Left ventricle myocardium inferior (tissue), 1 donor: ENCODE results near the gene NR3C2. TPM values are rescaled to one million over a fixed set of nuclear protein-coding genes. Genes with fewer than 3 reads are reported as not detected.

Experiments
- DNase-seq: peaks from one replicate; pipeline ENCODE4 v3.0.0-alpha.2; 2020
- H3K27ac ChIP-seq: fragments of 200-600 bp; replicated peaks from 2 replicates; pipeline ENCODE4 v1.8.0; 2021
- H3K27me3 ChIP-seq: fragments of 200-600 bp; 2 replicates; pipeline ENCODE4 v1.8.0; 2021; ENCODE audit warnings: low read depth
- H3K36me3 ChIP-seq: fragments of 200-600 bp; 2 replicates; pipeline ENCODE4 v1.8.0; 2021
- H3K4me1 ChIP-seq: fragments of 200-600 bp; 2 replicates; pipeline ENCODE4 v1.8.0; 2021
- H3K4me3 ChIP-seq: fragments of 200-600 bp; 2 replicates; pipeline ENCODE4 v1.8.0; 2021; ENCODE audit warnings: mild to moderate bottlenecking, moderate library complexity
- H3K9me3 ChIP-seq: fragments of 200-600 bp; replicated peaks from 2 replicates; pipeline ENCODE4 v1.8.0; 2021
- intact Hi-C: fragments of 100-400 bp; cut with micrococcal nuclease; formaldehyde crosslinking; loops from one replicate; pipeline ENCODE4 v1.11.0; 2022
- total RNA-seq: library from RNA; stranded (reverse); fragmentation: NEBNext Ultra II Directional; extraction: Animal tissue kit (Norgen Biotek cat#: 25700); gene quantifications from one replicate; pipeline ENCODE4 v1.2.1, GENCODE V29; 2021
- TF ChIP-seq, protein P1 (sequence below): fragments of 200-600 bp; IDR thresholded peaks from 2 replicates; pipeline ENCODE4 v1.8.0; 2021; ENCODE audit warnings: antibody characterized with exemption, mild to moderate bottlenecking, borderline replicate concordance
- donor health status: DM: no; HTN: yes; CAD: no; lungs with severe emphysema.

The NR3C2 gene
- total RNA-seq, 1 donor from 2014 or later = 23.9 TPM

DNA sequence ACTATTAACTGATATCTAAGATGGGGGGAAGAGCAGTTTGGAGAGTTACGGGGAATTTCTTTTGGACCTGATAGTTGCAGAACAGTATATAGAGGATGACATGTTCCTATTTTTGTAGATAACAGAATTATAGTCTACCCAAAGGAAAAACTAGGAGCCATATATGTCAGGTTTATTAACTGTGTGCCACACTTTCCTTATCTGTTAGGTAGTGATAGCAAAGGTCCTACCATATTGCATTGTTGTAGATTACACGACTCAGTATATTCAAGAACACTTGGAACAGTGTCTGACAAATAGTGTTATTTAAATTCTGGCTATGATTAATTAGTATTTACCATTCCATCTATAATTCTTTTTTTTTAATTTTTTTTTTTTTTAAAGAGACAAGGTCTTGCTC, 175.3 kb downstream of the NR3C2 start:
- Histone ChIP-seq H3K4me1 (peaks cover 23% of the 10 kb centered on the region), H3K27me3 (no peaks in the 10 kb centered on the region), H3K4me3 (no peak overlapping the region), H3K27ac (no peak overlapping the region), H3K36me3 (no peaks in the 10 kb centered on the region), H3K9me3 (no peaks in the 10 kb centered on the region)
- intact Hi-C loops = no loop called here
- DNase-seq = no peak
- TF ChIP-seq, protein P1, sequence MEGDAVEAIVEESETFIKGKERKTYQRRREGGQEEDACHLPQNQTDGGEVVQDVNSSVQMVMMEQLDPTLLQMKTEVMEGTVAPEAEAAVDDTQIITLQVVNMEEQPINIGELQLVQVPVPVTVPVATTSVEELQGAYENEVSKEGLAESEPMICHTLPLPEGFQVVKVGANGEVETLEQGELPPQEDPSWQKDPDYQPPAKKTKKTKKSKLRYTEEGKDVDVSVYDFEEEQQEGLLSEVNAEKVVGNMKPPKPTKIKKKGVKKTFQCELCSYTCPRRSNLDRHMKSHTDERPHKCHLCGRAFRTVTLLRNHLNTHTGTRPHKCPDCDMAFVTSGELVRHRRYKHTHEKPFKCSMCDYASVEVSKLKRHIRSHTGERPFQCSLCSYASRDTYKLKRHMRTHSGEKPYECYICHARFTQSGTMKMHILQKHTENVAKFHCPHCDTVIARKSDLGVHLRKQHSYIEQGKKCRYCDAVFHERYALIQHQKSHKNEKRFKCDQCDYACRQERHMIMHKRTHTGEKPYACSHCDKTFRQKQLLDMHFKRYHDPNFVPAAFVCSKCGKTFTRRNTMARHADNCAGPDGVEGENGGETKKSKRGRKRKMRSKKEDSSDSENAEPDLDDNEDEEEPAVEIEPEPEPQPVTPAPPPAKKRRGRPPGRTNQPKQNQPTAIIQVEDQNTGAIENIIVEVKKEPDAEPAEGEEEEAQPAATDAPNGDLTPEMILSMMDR = no peak

DNA sequence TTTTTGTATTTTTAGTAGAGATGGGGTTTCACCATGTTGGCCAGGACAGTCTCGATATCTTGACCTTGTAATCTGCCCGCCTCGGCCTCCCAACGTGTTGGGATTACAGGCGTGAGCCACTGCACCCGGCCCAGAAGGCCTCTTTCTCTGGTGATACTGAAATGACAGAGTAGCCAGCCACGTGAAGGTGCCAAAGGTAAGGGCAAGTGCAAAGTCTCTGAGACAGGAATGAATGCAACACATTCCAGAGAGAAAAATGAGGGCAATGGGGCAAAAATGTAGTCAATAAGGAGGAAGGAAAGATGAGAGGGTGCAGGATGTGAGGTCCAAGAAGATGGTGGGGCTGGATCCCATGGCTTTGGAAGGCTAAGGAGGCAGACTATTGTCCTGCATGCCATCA, 176.0 kb downstream of the NR3C2 start:
- intact Hi-C loops = no loop called here
- DNase-seq = no peak

DNA sequence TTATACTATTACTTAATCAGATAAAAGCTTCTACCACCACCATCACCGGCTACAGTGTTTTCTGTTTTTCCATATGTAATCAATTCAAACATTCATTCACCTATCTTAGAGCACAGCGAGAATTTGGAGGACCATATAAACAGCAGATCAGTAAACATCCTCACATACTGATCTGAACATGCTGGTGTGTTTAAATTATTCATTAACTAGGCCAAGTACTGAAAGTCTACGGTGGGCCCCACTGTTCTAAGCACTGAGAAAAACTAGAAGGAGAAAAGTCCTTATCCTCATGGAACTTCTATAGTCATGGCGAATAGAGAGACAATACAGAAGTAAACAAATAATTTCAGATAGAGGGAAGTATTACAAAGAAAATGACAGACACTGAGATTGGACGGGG, 176.6 kb downstream of the NR3C2 start:
- intact Hi-C loops = no loop called here
- Histone ChIP-seq H3K4me1 (peaks cover 11% of the 10 kb centered on the region), H3K27me3 (no peaks in the 10 kb centered on the region), H3K27ac (no peak overlapping the region), H3K9me3 (no peaks in the 10 kb centered on the region), H3K36me3 (no peaks in the 10 kb centered on the region), H3K4me3 (no peak overlapping the region)
- no peak for DNase-seq
- TF ChIP-seq, protein P1 = no peak

More for the DNA sequence above, 176.0 kb downstream of the NR3C2 start:
- H3K4me3 ChIP-seq = no peak overlapping the region
- peaks cover 17% of the 10 kb centered on the region for H3K4me1 ChIP-seq
- TF ChIP-seq, protein P1 = no peak
- H3K27me3 ChIP-seq = no peaks in the 10 kb centered on the region
- no peaks in the 10 kb centered on the region for H3K9me3 ChIP-seq
- no peaks in the 10 kb centered on the region for H3K36me3 ChIP-seq
- no peak overlapping the region for H3K27ac ChIP-seq

DNA sequence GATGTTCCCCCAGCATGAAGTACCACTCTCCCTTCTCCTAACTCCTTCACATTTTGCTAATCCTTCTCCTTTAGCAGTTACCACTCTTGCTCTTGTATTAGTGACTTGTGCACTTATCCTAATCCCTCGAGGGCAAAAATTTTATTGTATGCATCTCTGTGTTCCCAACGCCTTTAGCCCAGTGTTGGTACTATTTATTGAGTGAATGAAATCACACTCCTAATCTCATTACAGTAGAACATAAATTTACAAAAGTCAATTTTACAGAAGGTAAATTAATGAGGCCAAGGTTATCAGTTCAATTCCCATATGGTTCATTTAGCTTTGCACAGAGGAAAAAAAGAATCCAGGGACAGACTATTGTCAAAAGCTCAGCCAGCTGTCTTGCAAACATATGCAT, 178.4 kb downstream of the NR3C2 start:
- no peaks in the 10 kb centered on the region for H3K9me3 ChIP-seq
- intact Hi-C loops = no loop called here

DNA sequence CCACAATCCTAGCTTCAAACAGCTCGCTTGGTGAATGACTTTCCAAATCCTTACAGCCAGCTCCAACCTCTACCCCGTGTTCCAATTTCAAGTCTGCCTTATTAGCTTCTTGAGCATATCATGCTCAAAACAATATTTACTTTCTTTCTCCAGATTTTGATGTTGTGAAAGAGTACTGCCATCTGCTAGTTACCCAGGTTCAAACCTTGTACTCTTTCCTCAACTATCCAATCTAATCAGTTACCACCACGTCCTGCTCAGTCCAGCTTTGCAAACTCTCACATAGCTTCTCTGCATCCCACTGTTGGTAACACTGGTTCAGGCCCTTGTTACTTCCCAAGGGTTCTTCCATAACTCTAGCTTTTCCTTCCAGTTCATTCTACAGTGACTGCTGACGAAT, 179.1 kb downstream of the NR3C2 start:
- Histone ChIP-seq H3K9me3 (no peaks in the 10 kb centered on the region), H3K4me3 (no peak overlapping the region), H3K36me3 (no peaks in the 10 kb centered on the region), H3K27ac (no peak overlapping the region), H3K27me3 (no peaks in the 10 kb centered on the region), H3K4me1 (peaks cover 5% of the 10 kb centered on the region)
- TF ChIP-seq, protein P1 = no peak
- intact Hi-C loops = no loop called here
- DNase-seq = no peak

More for the DNA sequence above, 178.4 kb downstream of the NR3C2 start:
- Histone ChIP-seq H3K4me1 (peaks cover 3% of the 10 kb centered on the region), H3K27ac (no peak overlapping the region), H3K36me3 (no peaks in the 10 kb centered on the region), H3K27me3 (no peaks in the 10 kb centered on the region), H3K4me3 (no peak overlapping the region)
- DNase-seq = no peak
- TF ChIP-seq, protein P1 = no peak

DNA sequence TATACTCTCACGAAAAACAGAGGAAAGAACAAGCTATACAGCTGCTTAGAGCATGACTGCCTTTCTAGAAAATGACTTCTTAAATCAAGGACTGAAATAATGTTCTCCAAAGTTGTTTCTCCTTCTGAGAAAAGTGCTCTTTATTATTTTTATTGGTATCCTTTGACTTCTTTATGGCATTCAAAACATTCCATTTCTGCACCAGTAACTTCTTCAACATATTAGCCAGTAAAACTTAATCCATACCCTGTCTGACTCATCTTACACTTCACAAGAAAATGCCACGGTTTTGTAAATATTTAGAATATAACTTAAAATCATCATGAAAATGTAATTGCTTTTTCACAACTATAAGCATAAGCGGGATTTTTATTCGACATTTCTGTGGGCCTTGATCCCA, 180.4 kb downstream of the NR3C2 start:
- H3K4me1 ChIP-seq = peaks cover 6% of the 10 kb centered on the region
- TF ChIP-seq, protein P1 = no peak
- H3K27ac ChIP-seq = no peak overlapping the region
- intact Hi-C loops = no loop called here
- H3K9me3 ChIP-seq = no peaks in the 10 kb centered on the region
- no peak overlapping the region for H3K4me3 ChIP-seq
- no peak for DNase-seq
- H3K36me3 ChIP-seq = no peaks in the 10 kb centered on the region
- H3K27me3 ChIP-seq = no peaks in the 10 kb centered on the region
